Measurements from ENCODE around the gene SLC25A42.

Gene SLC25A42

DNA sequence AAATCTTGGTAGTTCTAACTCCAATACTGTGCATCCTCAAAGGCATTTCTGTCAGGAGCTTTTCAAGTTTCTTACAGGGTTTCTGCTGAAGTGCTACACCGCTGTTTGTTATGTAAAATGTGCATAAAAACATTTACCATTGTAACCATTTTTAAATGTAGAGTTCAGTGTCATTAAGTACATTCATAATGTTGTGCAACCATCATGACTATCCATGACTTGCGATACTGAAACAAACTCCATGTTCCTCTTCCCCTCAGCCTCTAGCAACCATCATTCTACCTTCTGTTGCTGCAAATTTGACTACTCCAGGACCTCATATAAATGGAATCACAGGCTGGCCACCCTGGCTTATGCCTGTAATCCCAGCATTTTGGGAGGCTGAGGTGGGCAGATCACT is 14.4 kb upstream of the SLC25A42 start:
- TF ChIP-seq, protein P1, sequence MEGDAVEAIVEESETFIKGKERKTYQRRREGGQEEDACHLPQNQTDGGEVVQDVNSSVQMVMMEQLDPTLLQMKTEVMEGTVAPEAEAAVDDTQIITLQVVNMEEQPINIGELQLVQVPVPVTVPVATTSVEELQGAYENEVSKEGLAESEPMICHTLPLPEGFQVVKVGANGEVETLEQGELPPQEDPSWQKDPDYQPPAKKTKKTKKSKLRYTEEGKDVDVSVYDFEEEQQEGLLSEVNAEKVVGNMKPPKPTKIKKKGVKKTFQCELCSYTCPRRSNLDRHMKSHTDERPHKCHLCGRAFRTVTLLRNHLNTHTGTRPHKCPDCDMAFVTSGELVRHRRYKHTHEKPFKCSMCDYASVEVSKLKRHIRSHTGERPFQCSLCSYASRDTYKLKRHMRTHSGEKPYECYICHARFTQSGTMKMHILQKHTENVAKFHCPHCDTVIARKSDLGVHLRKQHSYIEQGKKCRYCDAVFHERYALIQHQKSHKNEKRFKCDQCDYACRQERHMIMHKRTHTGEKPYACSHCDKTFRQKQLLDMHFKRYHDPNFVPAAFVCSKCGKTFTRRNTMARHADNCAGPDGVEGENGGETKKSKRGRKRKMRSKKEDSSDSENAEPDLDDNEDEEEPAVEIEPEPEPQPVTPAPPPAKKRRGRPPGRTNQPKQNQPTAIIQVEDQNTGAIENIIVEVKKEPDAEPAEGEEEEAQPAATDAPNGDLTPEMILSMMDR (IDR thresholded peaks at IDR 0.05; ENCODE audit: borderline replicate concordance, control extremely low read depth, extremely low read depth, insufficient read depth, missing control alignments): no peak
- DNase-seq (ENCODE audit: low spot score): no peak
- in situ Hi-C loops (cut with MboI; ENCODE audit: low sequenced_read_pairs, unreplicated experiment): no loop called here

DNA sequence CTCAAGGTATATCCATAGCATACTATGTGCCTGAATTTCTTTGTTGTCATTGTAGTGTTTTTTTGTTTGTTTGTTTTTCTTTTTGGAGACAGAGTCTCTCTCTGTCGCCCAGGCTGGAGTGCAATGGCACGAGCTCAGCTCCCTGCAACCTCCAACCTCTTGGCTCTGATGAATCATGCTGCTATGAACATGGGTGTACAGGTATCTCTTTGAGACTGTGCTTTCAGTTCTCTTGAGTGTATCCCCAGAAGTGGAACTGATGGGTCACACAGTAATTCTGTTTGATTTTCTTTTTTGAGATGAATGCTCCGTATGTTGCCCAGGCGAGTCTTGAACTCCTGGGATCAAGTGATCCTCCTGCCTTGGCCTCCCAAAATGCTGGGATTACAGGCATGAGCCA is 13.7 kb upstream of the SLC25A42 start:
- TF ChIP-seq, protein P1 (IDR thresholded peaks at IDR 0.05; ENCODE audit: borderline replicate concordance, control extremely low read depth, extremely low read depth, insufficient read depth, missing control alignments): no peak
- DNase-seq (ENCODE audit: low spot score): no peak
- in situ Hi-C loops (cut with MboI; ENCODE audit: low sequenced_read_pairs, unreplicated experiment): no loop called here

- in situ Hi-C loops (cut with MboI; ENCODE audit: low sequenced_read_pairs, unreplicated experiment): no loop called here
- no peak for DNase-seq (ENCODE audit: low spot score)
- TF ChIP-seq, protein P1 (IDR thresholded peaks at IDR 0.05; ENCODE audit: borderline replicate concordance, control extremely low read depth, extremely low read depth, insufficient read depth, missing control alignments): no peak
These were observed 13.1 kb upstream of the SLC25A42 start for GRCh38 chr19:19050731-19051130.

- in situ Hi-C loops (cut with MboI; ENCODE audit: low sequenced_read_pairs, unreplicated experiment): no loop called here
- no peak for DNase-seq (ENCODE audit: low spot score)
- TF ChIP-seq, protein P1 (IDR thresholded peaks at IDR 0.05; ENCODE audit: borderline replicate concordance, control extremely low read depth, extremely low read depth, insufficient read depth, missing control alignments): no peak
These were observed 12.1 kb upstream of the SLC25A42 start for GRCh38 chr19:19051478-19052213.

DNA sequence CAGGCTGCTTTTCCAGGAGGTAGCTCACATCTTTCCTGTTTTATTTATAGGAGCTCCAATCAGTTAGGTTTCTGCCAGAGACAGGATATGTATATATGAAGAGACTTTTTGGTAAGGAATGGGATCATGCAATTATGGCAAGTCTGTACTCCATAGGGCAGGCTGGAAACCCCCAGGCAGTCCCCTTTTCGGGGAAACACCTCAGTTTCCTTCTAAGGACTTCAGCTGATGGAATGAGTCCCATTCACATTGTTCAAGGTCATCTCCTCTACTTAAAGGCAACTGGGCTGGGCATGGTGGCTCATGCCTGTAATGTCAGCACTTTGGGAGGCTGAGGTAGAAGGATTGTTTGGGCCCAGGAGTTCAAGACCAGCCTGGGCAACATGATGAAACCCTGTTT is 10.9 kb upstream of the SLC25A42 start:
- TF ChIP-seq, protein P1 (IDR thresholded peaks at IDR 0.05; ENCODE audit: borderline replicate concordance, control extremely low read depth, extremely low read depth, insufficient read depth, missing control alignments): no peak
- DNase-seq (ENCODE audit: low spot score): no peak
- in situ Hi-C loops (cut with MboI; ENCODE audit: low sequenced_read_pairs, unreplicated experiment): no loop called here

- TF ChIP-seq, protein P1 (IDR thresholded peaks at IDR 0.05; ENCODE audit: borderline replicate concordance, control extremely low read depth, extremely low read depth, insufficient read depth, missing control alignments): peak; percentile 59
- peak; percentile 81 for DNase-seq (ENCODE audit: low spot score)
- in situ Hi-C loops (cut with MboI; ENCODE audit: low sequenced_read_pairs, unreplicated experiment): no loop called here
These were observed 10.1 kb upstream of the SLC25A42 start for GRCh38 chr19:19053508-19054314.

All from GM13976 (cell line).